ENCODE data around the gene OAS2. TPM values are rescaled to one million over a fixed set of nuclear protein-coding genes. Genes with fewer than 3 reads are reported as not detected.
"Not testable (repeated sequence)": the region's sequence is repeated elsewhere in the genome, so short reads cannot be mapped to it uniquely, and the experiment has no call there.

Gene OAS2
- total and polyA plus RNA-seq, 4 donors, result 4.1 to 9.3 (median 5.0) TPM

DNA sequence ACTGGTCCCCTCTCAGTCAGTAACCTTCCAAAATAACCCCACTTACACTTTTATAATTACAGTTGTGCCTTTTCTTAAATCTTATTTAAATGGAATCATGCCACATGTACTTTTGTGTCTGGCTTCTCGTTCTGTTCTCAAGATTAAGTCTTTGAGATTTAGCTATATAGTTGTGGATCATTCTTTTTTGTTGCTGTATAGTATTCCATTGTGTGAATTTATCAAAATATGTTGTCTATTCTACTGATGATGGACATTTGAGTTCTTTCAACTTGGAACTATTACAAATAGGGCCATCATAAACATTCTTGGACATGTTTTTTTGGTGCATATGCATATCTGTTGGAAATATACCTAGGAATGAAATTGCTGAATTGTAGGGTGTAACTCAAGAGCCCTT, 31.0 kb upstream of the OAS2 start:
- WGBS (ENCODE audit: insufficient coverage), result no CpG with 5 or more reads among the region's 1 CpG

GRCh38 chr12:112947761-112948160, 30.6 kb upstream of the OAS2 start:
- WGBS (ENCODE audit: insufficient coverage), result 100% methylated on average over 5 of the region's 5 CpGs
- Histone ChIP-seq H3K4me1 (ENCODE audit: control insufficient read depth, insufficient read depth, low read length) (no peaks in the 10 kb centered on the region), H3K27ac (ENCODE audit: low read depth, low read length) (no peak overlapping the region), H3K36me3 (ENCODE audit: control insufficient read depth, insufficient read depth, low read length) (peaks cover 3% of the 10 kb centered on the region), H3K9me3 (ENCODE audit: control insufficient read depth, insufficient read depth, low read length) (peaks cover 3% of the 10 kb centered on the region), H3K4me3 (ENCODE audit: low read depth, low read length) (no peak overlapping the region), H3K27me3 (ENCODE audit: control insufficient read depth, insufficient read depth, low read length) (no peaks in the 10 kb centered on the region)
- no peak for DNase-seq (ENCODE audit: low read depth in 4 of 6, low spot score in 6 of 6)

More for the DNA sequence above, 31.0 kb upstream of the OAS2 start:
- Histone ChIP-seq H3K4me3 (ENCODE audit: low read depth, low read length) (no peak overlapping the region), H3K27ac (ENCODE audit: low read depth, low read length) (no peak overlapping the region), H3K4me1 (ENCODE audit: control insufficient read depth, insufficient read depth, low read length) (no peaks in the 10 kb centered on the region), H3K27me3 (ENCODE audit: control insufficient read depth, insufficient read depth, low read length) (no peaks in the 10 kb centered on the region), H3K9me3 (ENCODE audit: control insufficient read depth, insufficient read depth, low read length) (peaks cover 3% of the 10 kb centered on the region), H3K36me3 (ENCODE audit: control insufficient read depth, insufficient read depth, low read length) (peaks cover 3% of the 10 kb centered on the region)
- no peak for DNase-seq (ENCODE audit: low read depth in 4 of 6, low spot score in 6 of 6)

GRCh38 chr12:112948806-112949205, 29.5 kb upstream of the OAS2 start:
- no peak for DNase-seq (ENCODE audit: low read depth in 4 of 6, low spot score in 6 of 6)
- Histone ChIP-seq H3K27me3 (ENCODE audit: control insufficient read depth, insufficient read depth, low read length) (no peaks in the 10 kb centered on the region), H3K27ac (ENCODE audit: low read depth, low read length) (no peak overlapping the region), H3K4me1 (ENCODE audit: control insufficient read depth, insufficient read depth, low read length) (no peaks in the 10 kb centered on the region), H3K36me3 (ENCODE audit: control insufficient read depth, insufficient read depth, low read length) (peaks cover 3% of the 10 kb centered on the region), H3K9me3 (ENCODE audit: control insufficient read depth, insufficient read depth, low read length) (peaks cover 3% of the 10 kb centered on the region), H3K4me3 (ENCODE audit: low read depth, low read length) (no peak overlapping the region)
- WGBS (ENCODE audit: insufficient coverage), result 92% methylated on average over 7 of the region's 7 CpGs

GRCh38 chr12:112950701-112951100, 27.6 kb upstream of the OAS2 start:
- 75% methylated on average over 8 of the region's 11 CpGs for WGBS (ENCODE audit: insufficient coverage)
- H3K36me3 ChIP-seq (ENCODE audit: control insufficient read depth, insufficient read depth, low read length), result no peaks in the 10 kb centered on the region
- no peaks in the 10 kb centered on the region for H3K27me3 ChIP-seq (ENCODE audit: control insufficient read depth, insufficient read depth, low read length)
- no peak for DNase-seq (ENCODE audit: low read depth in 4 of 6, low spot score in 6 of 6)
- no peak overlapping the region for H3K4me3 ChIP-seq (ENCODE audit: low read depth, low read length)
- peaks cover 2% of the 10 kb centered on the region for H3K9me3 ChIP-seq (ENCODE audit: control insufficient read depth, insufficient read depth, low read length)
- H3K4me1 ChIP-seq (ENCODE audit: control insufficient read depth, insufficient read depth, low read length), result no peaks in the 10 kb centered on the region
- H3K27ac ChIP-seq (ENCODE audit: low read depth, low read length), result no peak overlapping the region

GRCh38 chr12:112957125-112957524, 21.2 kb upstream of the OAS2 start:
- H3K9me3 ChIP-seq (ENCODE audit: control insufficient read depth, insufficient read depth, low read length); H3K27me3 ChIP-seq (ENCODE audit: control insufficient read depth, insufficient read depth, low read length); H3K27ac ChIP-seq (ENCODE audit: low read depth, low read length); H3K4me1 ChIP-seq (ENCODE audit: control insufficient read depth, insufficient read depth, low read length); DNase-seq (ENCODE audit: low read depth in 4 of 6, low spot score in 6 of 6); H3K4me3 ChIP-seq (ENCODE audit: low read depth, low read length); H3K36me3 ChIP-seq (ENCODE audit: control insufficient read depth, insufficient read depth, low read length): not testable (repeated sequence)
- 100% methylated on average over 1 of the region's 4 CpGs for WGBS (ENCODE audit: insufficient coverage)

DNA sequence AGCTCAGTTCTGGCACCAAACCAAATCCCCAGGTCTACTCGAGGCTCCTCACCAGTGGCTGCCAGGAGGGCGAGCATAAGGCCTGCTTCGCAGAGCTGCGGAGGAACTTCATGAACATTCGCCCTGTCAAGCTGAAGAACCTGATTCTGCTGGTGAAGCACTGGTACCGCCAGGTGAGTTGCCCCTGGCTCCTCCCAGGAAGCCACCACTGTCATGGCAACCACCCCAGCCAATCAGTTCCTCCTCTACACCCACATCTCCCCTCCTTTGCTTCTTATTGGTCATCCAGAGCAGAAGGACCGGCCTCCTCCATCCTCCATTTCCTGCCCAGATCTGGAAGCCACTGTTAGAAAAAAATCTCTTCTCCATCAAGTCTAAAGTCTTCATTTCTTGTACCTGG, 17.2 kb upstream of the OAS2 start:
- DNase-seq (ENCODE audit: low read depth in 4 of 6, low spot score in 6 of 6), result no peak
- Histone ChIP-seq H3K36me3 (ENCODE audit: control insufficient read depth, insufficient read depth, low read length) (peaks cover 4% of the 10 kb centered on the region), H3K9me3 (ENCODE audit: control insufficient read depth, insufficient read depth, low read length) (no peaks in the 10 kb centered on the region), H3K4me3 (ENCODE audit: low read depth, low read length) (no peak overlapping the region), H3K27me3 (ENCODE audit: control insufficient read depth, insufficient read depth, low read length) (no peaks in the 10 kb centered on the region), H3K4me1 (ENCODE audit: control insufficient read depth, insufficient read depth, low read length) (peaks cover 7% of the 10 kb centered on the region), H3K27ac (ENCODE audit: low read depth, low read length) (no peak overlapping the region)
- 81% methylated on average over 7 of the region's 7 CpGs for WGBS (ENCODE audit: insufficient coverage)

GRCh38 chr12:112961536-112961935, 16.8 kb upstream of the OAS2 start:
- Histone ChIP-seq H3K9me3 (ENCODE audit: control insufficient read depth, insufficient read depth, low read length) (no peaks in the 10 kb centered on the region), H3K4me1 (ENCODE audit: control insufficient read depth, insufficient read depth, low read length) (peaks cover 7% of the 10 kb centered on the region), H3K36me3 (ENCODE audit: control insufficient read depth, insufficient read depth, low read length) (peaks cover 4% of the 10 kb centered on the region), H3K27me3 (ENCODE audit: control insufficient read depth, insufficient read depth, low read length) (no peaks in the 10 kb centered on the region), H3K4me3 (ENCODE audit: low read depth, low read length) (no peak overlapping the region), H3K27ac (ENCODE audit: low read depth, low read length) (no peak overlapping the region)
- 98% methylated on average over 4 of the region's 4 CpGs for WGBS (ENCODE audit: insufficient coverage)
- no peak for DNase-seq (ENCODE audit: low read depth in 4 of 6, low spot score in 6 of 6)

DNA sequence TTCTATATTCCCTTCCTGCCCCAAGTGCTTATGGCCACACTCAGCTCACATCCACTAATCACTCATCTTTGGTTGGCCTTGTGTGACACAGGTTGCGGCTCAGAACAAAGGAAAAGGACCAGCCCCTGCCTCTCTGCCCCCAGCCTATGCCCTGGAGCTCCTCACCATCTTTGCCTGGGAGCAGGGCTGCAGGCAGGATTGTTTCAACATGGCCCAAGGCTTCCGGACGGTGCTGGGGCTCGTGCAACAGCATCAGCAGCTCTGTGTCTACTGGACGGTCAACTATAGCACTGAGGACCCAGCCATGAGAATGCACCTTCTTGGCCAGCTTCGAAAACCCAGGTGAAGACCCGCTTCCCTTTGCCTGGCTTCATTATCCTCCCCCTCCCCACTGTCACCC, 15.8 kb upstream of the OAS2 start:
- Histone ChIP-seq H3K27ac (ENCODE audit: low read depth, low read length) (no peak overlapping the region), H3K4me1 (ENCODE audit: control insufficient read depth, insufficient read depth, low read length) (peaks cover 7% of the 10 kb centered on the region), H3K27me3 (ENCODE audit: control insufficient read depth, insufficient read depth, low read length) (no peaks in the 10 kb centered on the region), H3K36me3 (ENCODE audit: control insufficient read depth, insufficient read depth, low read length) (peaks cover 4% of the 10 kb centered on the region), H3K4me3 (ENCODE audit: low read depth, low read length) (no peak overlapping the region), H3K9me3 (ENCODE audit: control insufficient read depth, insufficient read depth, low read length) (no peaks in the 10 kb centered on the region)
- WGBS (ENCODE audit: insufficient coverage), result 99% methylated on average over 5 of the region's 7 CpGs
- DNase-seq (ENCODE audit: low read depth in 4 of 6, low spot score in 6 of 6), result no peak

DNA sequence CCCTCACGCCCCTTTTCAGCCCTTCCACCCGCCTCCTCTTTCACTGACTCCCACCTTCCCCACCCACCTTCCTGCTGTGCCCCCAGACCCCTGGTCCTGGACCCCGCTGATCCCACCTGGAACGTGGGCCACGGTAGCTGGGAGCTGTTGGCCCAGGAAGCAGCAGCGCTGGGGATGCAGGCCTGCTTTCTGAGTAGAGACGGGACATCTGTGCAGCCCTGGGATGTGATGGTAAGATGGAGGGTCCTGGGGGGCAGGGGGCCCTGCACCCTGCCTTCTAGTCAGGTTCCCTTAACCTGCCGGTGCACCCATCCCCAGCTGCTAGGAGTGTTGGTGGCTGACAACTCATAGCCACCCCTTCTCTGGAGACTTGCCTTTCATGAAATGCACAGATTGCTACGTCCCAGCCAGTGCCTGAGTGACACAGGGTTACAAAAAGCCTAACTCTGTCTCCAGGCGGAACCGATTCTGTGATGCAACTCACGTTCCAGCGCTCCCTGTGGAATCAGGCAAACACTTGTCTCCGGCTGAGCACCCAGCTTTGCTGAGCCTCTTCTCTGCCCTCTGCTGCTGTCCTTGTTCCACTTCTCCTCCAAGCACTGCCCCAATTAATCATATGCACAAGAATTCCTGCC, 15.0 kb upstream of the OAS2 start:
- Histone ChIP-seq H3K36me3 (ENCODE audit: control insufficient read depth, insufficient read depth, low read length) (peaks cover 4% of the 10 kb centered on the region), H3K9me3 (ENCODE audit: control insufficient read depth, insufficient read depth, low read length) (no peaks in the 10 kb centered on the region), H3K4me1 (ENCODE audit: control insufficient read depth, insufficient read depth, low read length) (peaks cover 7% of the 10 kb centered on the region), H3K27ac (ENCODE audit: low read depth, low read length) (no peak overlapping the region), H3K27me3 (ENCODE audit: control insufficient read depth, insufficient read depth, low read length) (no peaks in the 10 kb centered on the region), H3K4me3 (ENCODE audit: low read depth, low read length) (no peak overlapping the region)
- 56% methylated on average over 14 of the region's 14 CpGs for WGBS (ENCODE audit: insufficient coverage)
- DNase-seq (ENCODE audit: low read depth in 4 of 6, low spot score in 6 of 6), result peak in 3 of 6 donors; percentile 40 to 88 (median 66)

- H3K9me3 ChIP-seq (ENCODE audit: control insufficient read depth, insufficient read depth, low read length), result no peaks in the 10 kb centered on the region
- peaks cover 7% of the 10 kb centered on the region for H3K4me1 ChIP-seq (ENCODE audit: control insufficient read depth, insufficient read depth, low read length)
- H3K36me3 ChIP-seq (ENCODE audit: control insufficient read depth, insufficient read depth, low read length), result peaks cover 4% of the 10 kb centered on the region
- H3K4me3 ChIP-seq (ENCODE audit: low read depth, low read length), result no peak overlapping the region
- 82% methylated on average over 5 of the region's 6 CpGs for WGBS (ENCODE audit: insufficient coverage)
- no peak overlapping the region for H3K27ac ChIP-seq (ENCODE audit: low read depth, low read length)
- no peak for DNase-seq (ENCODE audit: low read depth in 4 of 6, low spot score in 6 of 6)
- H3K27me3 ChIP-seq (ENCODE audit: control insufficient read depth, insufficient read depth, low read length), result no peaks in the 10 kb centered on the region
These were observed 14.2 kb upstream of the OAS2 start for GRCh38 chr12:112964067-112964670.

Data from spinal cord (tissue), 10 donors.